IMR-90 (cell line): Measurements from ENCODE around the gene C1QTNF12. TPM values are rescaled to one million over a fixed set of nuclear protein-coding genes. Genes with fewer than 3 reads are reported as not detected.

Source experiments
- ATAC-seq: fragments of 200-7000 bp; cut with Tn5 transposase; 2 replicates; pipeline ENCODE4 v1.9.1; 2020; ENCODE audit warnings: low read depth, mild to moderate bottlenecking, moderate library complexity
- BruUV-seq: library from RNA; stranded (reverse); fragments of 400-500 nt; replicated peaks from 2 replicates; lab custom pipeline; 2021; lab: Mats Ljungman, UMichigan
- CTCF ChIA-PET: fragments of 300-600 bp; formaldehyde crosslinking; extraction: SDS; loops from one replicate; lab custom pipeline; 2021; ENCODE audit warnings: antibody characterized with exemption; lab: Yijun Ruan, JAX
- POLR2A ChIA-PET: fragments of 300-600 bp; sonication (Branson Sonifier 250); formaldehyde crosslinking; loops from one replicate; lab custom pipeline; 2022; ENCODE audit warnings: antibody characterized with exemption; ENCODE audit not compliant: unreplicated experiment; lab: Charles Lee
- DNase-seq: peaks from one replicate; pipeline ENCODE4 v3.0.0; 2013
- H2AFZ ChIP-seq: replicated peaks from 2 replicates; pipeline ENCODE3; 2013; ENCODE audit warnings: low read length, mild to moderate bottlenecking; ENCODE audit not compliant: poor library complexity
- H2AK5ac ChIP-seq: 2 replicates; pipeline ENCODE4 v1.6.1; 2013; ENCODE audit warnings: low read depth, low read length, inconsistent platforms
- H2AK9ac ChIP-seq: replicated peaks from 2 replicates; pipeline ENCODE3; 2013; ENCODE audit warnings: mild to moderate bottlenecking, low read depth, low read length, moderate library complexity; ENCODE audit not compliant: poor library complexity
- H2BK120ac ChIP-seq: 2 replicates; pipeline ENCODE4 v1.6.1; 2013; ENCODE audit warnings: low read depth, low read length, inconsistent platforms
- H2BK15ac ChIP-seq: 3 replicates; pipeline ENCODE4 v1.6.1; 2013; ENCODE audit warnings: low read depth, low read length, inconsistent platforms
- H2BK20ac ChIP-seq: 2 replicates; pipeline ENCODE4 v1.6.1; 2013; ENCODE audit warnings: low read depth, mild to moderate bottlenecking, inconsistent platforms, low read length, moderate library complexity
- H2BK5ac ChIP-seq: 2 replicates; pipeline ENCODE4 v1.6.1; 2013; ENCODE audit warnings: mild to moderate bottlenecking, low read depth, low read length, inconsistent platforms; ENCODE audit not compliant: poor library complexity, severe bottlenecking
- H3K14ac ChIP-seq: replicated peaks from 2 replicates; pipeline ENCODE4 v1.6.1; 2013; ENCODE audit warnings: low read depth, low read length, inconsistent platforms
- H3K18ac ChIP-seq: 2 replicates; pipeline ENCODE4 v1.6.1; 2013; ENCODE audit warnings: low read depth, low read length, control low read depth
- H3K23ac ChIP-seq: 2 replicates; pipeline ENCODE4 v1.6.1; 2013; ENCODE audit warnings: low read depth, low read length, inconsistent platforms
- H3K27ac ChIP-seq: 2 replicates; pipeline ENCODE4 v1.5.1; 2013; ENCODE audit warnings: mild to moderate bottlenecking, control low read depth, low read length; ENCODE audit not compliant: insufficient read depth
- H3K27me3 ChIP-seq: 2 replicates; pipeline ENCODE4 v1.6.1; 2013; ENCODE audit warnings: low read length; ENCODE audit not compliant: control insufficient read depth, insufficient read depth
- H3K36me3 ChIP-seq: 2 replicates; pipeline ENCODE4 v1.6.1; 2013; ENCODE audit warnings: low read length, mixed read lengths; ENCODE audit not compliant: control insufficient read depth, insufficient read depth
- H3K4ac ChIP-seq: 2 replicates; pipeline ENCODE4 v1.6.1; 2013; ENCODE audit warnings: low read depth, low read length, inconsistent platforms
- H3K4me1 ChIP-seq: 2 replicates; pipeline ENCODE4 v1.6.1; 2013; ENCODE audit warnings: low read length, mixed read lengths; ENCODE audit not compliant: control insufficient read depth, insufficient read depth
- H3K4me2 ChIP-seq: 2 replicates; pipeline ENCODE4 v1.6.1; 2013; ENCODE audit warnings: low read depth, mild to moderate bottlenecking, control low read depth, low read length, moderate library complexity
- H3K4me3 ChIP-seq: 2 replicates; pipeline ENCODE4 v1.5.1; 2013; ENCODE audit warnings: low read depth, mild to moderate bottlenecking, control low read depth, low read length, moderate library complexity; ENCODE audit not compliant: insufficient read depth
- H3K56ac ChIP-seq: 2 replicates; pipeline ENCODE4 v1.6.1; 2013; ENCODE audit warnings: low read length, inconsistent platforms; ENCODE audit not compliant: insufficient read depth; ENCODE audit errors: extremely low read depth
- H3K79me1 ChIP-seq, 2 experiments: 2 replicates each; pipeline ENCODE4 v1.6.1; 2013; ENCODE audit warnings: low read length in 2 of 2, inconsistent platforms in 1 of 2, low read depth in 1 of 2
- H3K9ac ChIP-seq: 2 replicates; pipeline ENCODE4 v1.6.1; 2013; ENCODE audit warnings: low read depth, low read length, control low read depth
- H3K9me1 ChIP-seq: 2 replicates; pipeline ENCODE4 v1.6.1; 2013; ENCODE audit warnings: low read length, inconsistent platforms; ENCODE audit not compliant: insufficient read depth
- H3K9me3 ChIP-seq: 2 replicates; pipeline ENCODE4 v1.6.1; 2013; ENCODE audit warnings: low read length; ENCODE audit not compliant: control insufficient read depth, insufficient read depth
- H4K20me1 ChIP-seq: 2 replicates; pipeline ENCODE4 v1.6.1; 2013; ENCODE audit warnings: low read length, inconsistent platforms; ENCODE audit not compliant: insufficient read depth
- H4K5ac ChIP-seq: 2 replicates; pipeline ENCODE4 v1.6.1; 2013; ENCODE audit warnings: mild to moderate bottlenecking, low read depth, low read length, control low read depth
- H4K8ac ChIP-seq, 2 experiments: 2 replicates each; pipeline ENCODE4 v1.6.1; 2013; ENCODE audit warnings: low read depth in 2 of 2, low read length in 2 of 2, control low read depth in 1 of 2, inconsistent platforms in 1 of 2
- H4K91ac ChIP-seq: 2 replicates; pipeline ENCODE4 v1.6.1; 2013; ENCODE audit warnings: low read depth, low read length, inconsistent platforms; ENCODE audit not compliant: insufficient read depth
- CEBPB ChIP-seq: IDR thresholded peaks from 2 replicates; pipeline ENCODE4 v1.6.1; 2012; ENCODE audit warnings: low read depth, low read length, improper control_type of control experiment
- CHD1 ChIP-seq: IDR thresholded peaks from 2 replicates; pipeline ENCODE4 v1.6.1; 2012; ENCODE audit warnings: low read depth, low read length, improper control_type of control experiment
- CTCF ChIP-seq: conservative IDR thresholded peaks from 2 replicates; pipeline ENCODE4 v1.5.1; 2012; ENCODE audit warnings: mild to moderate bottlenecking, low read depth, low read length, improper control_type of control experiment
- ELK1 ChIP-seq: fragments of 150-350 bp; IDR thresholded peaks from 2 replicates; pipeline ENCODE4 v1.6.1; 2016; ENCODE audit warnings: low read depth, mild to moderate bottlenecking, low read length, moderate library complexity, borderline replicate concordance
- FOS ChIP-seq: fragments of 150-350 bp; IDR thresholded peaks from 2 replicates; pipeline ENCODE4 v1.6.1; 2016; ENCODE audit warnings: low read depth, low read length
- MAFK ChIP-seq: IDR thresholded peaks from 2 replicates; pipeline ENCODE4 v1.6.1; 2012; ENCODE audit warnings: low read depth, low read length, improper control_type of control experiment
- MXI1 ChIP-seq: IDR thresholded peaks from 2 replicates; pipeline ENCODE4 v1.6.1; 2012; ENCODE audit warnings: low read depth, mild to moderate bottlenecking, low read length, moderate library complexity, borderline replicate concordance
- NFE2L2 ChIP-seq: fragments of 150-350 bp; IDR thresholded peaks from 2 replicates; pipeline ENCODE4 v1.6.1; 2016; ENCODE audit warnings: low read depth, mild to moderate bottlenecking, low read length
- RAD21 ChIP-seq: IDR thresholded peaks from 2 replicates; pipeline ENCODE4 v1.6.1; 2012; ENCODE audit warnings: low read length, improper control_type of control experiment
- RCOR1 ChIP-seq: IDR thresholded peaks from 2 replicates; pipeline ENCODE4 v1.6.1; 2012; ENCODE audit warnings: mild to moderate bottlenecking, low read length, improper control_type of control experiment; ENCODE audit not compliant: insufficient replicate concordance
- RFX5 ChIP-seq: IDR thresholded peaks from 2 replicates; pipeline ENCODE4 v1.8.0; 2012; ENCODE audit warnings: low read depth, mild to moderate bottlenecking, low read length, moderate library complexity
- USF2 ChIP-seq: fragments of 150-350 bp; IDR thresholded peaks from 2 replicates; pipeline ENCODE4 v1.6.1; 2017; ENCODE audit warnings: mild to moderate bottlenecking, antibody characterized with exemption, low read length, low read depth
- WGBS, 2 experiments: methylation state at CpG; one replicate each; pipeline versions ENCODE4 v1.1.5 to v1.1.7; 2013; ENCODE audit warnings: missing lambda C conversion rate in 2 of 2; ENCODE audit not compliant: insufficient read length in 1 of 2; ENCODE audit errors: extremely low coverage in 2 of 2; 5-methylcytosine and 5-hydroxymethylcytosine counted together
- dilution Hi-C: fragments of 300-500 bp; cut with HindIII; formaldehyde crosslinking; loops from one replicate; pipeline ENCODE4 v1.14.3; 2018; ENCODE audit warnings: low sequenced_read_pairs; ENCODE audit not compliant: unreplicated experiment
- in situ Hi-C: fragments of 300-500 bp; cut with MboI; formaldehyde crosslinking; loops from 3 replicates; pipeline ENCODE4 v1.14.3; 2019; ENCODE audit warnings: low sequenced_read_pairs, inconsistent platforms, mixed read lengths
- intact Hi-C: fragments of 100-400 bp; cut with micrococcal nuclease; formaldehyde crosslinking; loops from 2 replicates; pipeline ENCODE4 v1.10.0; 2022
- polyA plus RNA-seq, 3 experiments: library from polyadenylated mRNA; depleted of rRNA; stranded (reverse); fragments of >200 nt; gene quantifications; 2 replicates each; pipeline ENCODE4 v1.2.3, GENCODE V29; 2012; ENCODE audit warnings: low replicate concordance in 1 of 3
- total RNA-seq: library from RNA; depleted of rRNA; stranded (reverse); fragments of >200 nt; gene quantifications from 2 replicates; pipeline ENCODE4 v1.2.3, GENCODE V29; 2012

Gene C1QTNF12
- total and polyA plus RNA-seq, 2 of the 4 experiments (the other 2 are of a cell fraction): 0.36 to 1.1 TPM

- TF ChIP-seq MAFK: no peak
These were observed 48.7 kb downstream of the C1QTNF12 start (continued) for GRCh38 chr1:1197551-1198422.

GRCh38 chr1:1197188-1197500 lies 49.4 kb downstream of the C1QTNF12 start:
- intact Hi-C loops (no loop called here), in situ Hi-C loops (no loop called here), dilution Hi-C loops (no loop called here)
- peaks cover 11% of the 10 kb centered on the region for H3K9me3 ChIP-seq
- no peaks in the 10 kb centered on the region for H4K20me1 ChIP-seq
- no peak overlapping the region for H4K91ac ChIP-seq
- no peak overlapping the region for H4K8ac ChIP-seq
- DNase-seq: no peak
- no peak overlapping the region for H3K4me2 ChIP-seq
- H2AK9ac ChIP-seq: no peak overlapping the region
- ChIA-PET POLR2A (no interaction called here), CTCF (no interaction called here)
- no peak overlapping the region for H2BK5ac ChIP-seq
- H3K9ac ChIP-seq: no peak overlapping the region
- H3K14ac ChIP-seq: no peak overlapping the region
- no peak overlapping the region for H2BK15ac ChIP-seq
- H3K4ac ChIP-seq: no peak overlapping the region
- 82% methylated on average over 6 of the region's 8 CpGs; no CpG with 5 or more reads in 1 of the 2 experiments for WGBS, 2 experiments
- no peak overlapping the region for H3K4me3 ChIP-seq
- H3K79me1 ChIP-seq: no peaks in the 10 kb centered on the region
- H2BK120ac ChIP-seq: no peak overlapping the region
- no peak for ATAC-seq
- H3K23ac ChIP-seq: no peak overlapping the region
- H2AFZ ChIP-seq: no peak overlapping the region
- H3K4me1 ChIP-seq: no peaks in the 10 kb centered on the region
- H3K27ac ChIP-seq: no peak overlapping the region
- no TSS peak for BruUV-seq
- no peaks in the 10 kb centered on the region for H3K9me1 ChIP-seq
- no peak overlapping the region for H3K18ac ChIP-seq
- no peak overlapping the region for H2BK20ac ChIP-seq
- TF ChIP-seq ELK1: no peak
- no peak for TF ChIP-seq RFX5
- TF ChIP-seq MXI1: no peak
- TF ChIP-seq USF2: no peak
- TF ChIP-seq RAD21: no peak
- TF ChIP-seq FOS: no peak
- no peak for TF ChIP-seq CHD1
- no peak for TF ChIP-seq RCOR1
- no peak for TF ChIP-seq NFE2L2
- TF ChIP-seq CEBPB: no peak
- no peak for TF ChIP-seq CTCF
- H3K56ac ChIP-seq: no peak overlapping the region
- no peak overlapping the region for H2AK5ac ChIP-seq
- no peaks in the 10 kb centered on the region for H3K36me3 ChIP-seq
- no peaks in the 10 kb centered on the region; the same call in 1 of the 2 replicates for H3K27me3 ChIP-seq
- no peak overlapping the region for H4K5ac ChIP-seq
